GM21723 (cell line): ENCODE results near the gene EPHA8.

Experiments
- ATAC-seq: cut with Tn5 transposase; IDR thresholded peaks from one replicate; pipeline ENCODE4 v1.9.1; 2021; ENCODE audit warnings: mild to moderate bottlenecking, moderate library complexity; ENCODE audit not compliant: unreplicated experiment

The EPHA8 gene

DNA sequence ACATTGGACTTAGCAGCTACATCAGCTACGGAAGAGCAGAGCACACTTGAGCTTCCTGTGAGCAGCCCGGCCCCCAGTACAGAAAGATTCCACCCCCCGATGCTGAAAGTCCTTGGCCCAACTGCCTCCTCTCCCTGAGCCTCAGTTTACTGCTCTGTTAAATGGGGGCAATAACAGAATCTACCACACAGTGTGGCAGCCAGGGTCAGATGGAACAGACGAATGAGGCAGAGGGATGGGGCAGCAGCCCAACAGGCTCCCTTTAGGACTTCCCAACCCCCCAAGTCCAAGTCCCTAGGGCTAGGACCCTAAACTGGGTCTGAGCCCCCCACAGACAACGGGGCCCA, 50.3 kb downstream of the EPHA8 start:
- no peak for ATAC-seq

GRCh38 chr1:22613951-22614350, 50.7 kb downstream of the EPHA8 start:
- no peak for ATAC-seq

DNA sequence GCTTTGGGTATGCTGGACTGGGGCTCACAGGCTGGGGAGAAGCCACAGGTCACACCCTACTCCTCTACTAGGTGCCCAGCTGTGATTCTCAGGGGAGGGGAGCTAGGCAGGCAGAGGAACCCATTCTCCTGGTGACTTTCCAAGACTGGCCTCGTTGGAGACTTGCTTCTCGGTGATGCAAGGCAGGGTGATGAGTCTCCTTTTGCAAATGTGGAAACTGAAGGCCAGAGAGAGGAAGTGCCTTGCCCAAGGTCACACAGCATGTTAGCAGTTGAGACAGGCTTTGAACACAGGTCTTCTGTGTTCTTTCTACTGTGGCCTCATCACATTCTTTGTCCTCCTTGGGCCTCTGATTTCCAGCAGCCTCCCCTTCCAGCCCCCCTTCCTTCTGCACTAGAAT, 52.6 kb downstream of the EPHA8 start:
- ATAC-seq = no peak

- no peak for ATAC-seq
These were observed 53.3 kb downstream of the EPHA8 start for GRCh38 chr1:22616571-22616970.

DNA sequence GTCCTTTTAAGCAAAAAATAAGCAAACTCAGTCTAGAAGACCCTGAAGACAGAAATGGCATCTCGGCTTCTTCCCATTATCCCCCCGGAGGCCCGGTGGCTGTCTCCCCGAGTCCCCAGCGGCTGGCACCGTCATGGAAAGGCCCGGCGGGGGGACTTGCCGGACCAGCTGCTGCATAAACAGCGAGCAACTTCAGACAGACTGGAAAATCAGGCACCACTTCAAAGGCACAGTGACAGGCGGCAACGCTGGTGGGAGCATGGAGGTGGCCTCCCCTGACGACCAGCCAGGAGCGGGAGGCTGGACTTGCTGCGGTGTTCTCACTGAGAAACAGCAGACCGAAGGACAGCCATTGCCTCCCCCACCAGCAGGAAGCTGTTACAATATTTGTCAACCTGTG, 54.8 kb downstream of the EPHA8 start:
- no peak for ATAC-seq

DNA sequence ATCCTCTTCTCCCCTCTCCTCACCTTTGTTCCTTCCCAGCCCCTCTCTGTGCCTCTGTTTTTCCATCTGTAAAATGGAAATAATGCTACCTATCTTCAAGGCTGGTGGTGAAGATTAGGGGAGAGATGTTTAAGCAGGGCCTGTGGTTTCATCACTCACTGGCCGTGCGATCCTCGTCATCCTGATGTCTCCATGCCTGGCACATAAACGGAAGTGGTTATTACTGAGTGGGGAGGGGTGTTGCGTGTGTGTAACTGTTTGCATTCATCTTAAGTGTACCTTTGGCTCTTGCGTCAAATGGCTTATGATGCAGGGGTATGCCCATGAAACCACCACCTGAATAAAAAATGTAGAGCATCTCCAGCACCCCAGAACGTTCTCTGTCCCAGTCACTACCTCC, 56.0 kb downstream of the EPHA8 start:
- no peak for ATAC-seq

DNA sequence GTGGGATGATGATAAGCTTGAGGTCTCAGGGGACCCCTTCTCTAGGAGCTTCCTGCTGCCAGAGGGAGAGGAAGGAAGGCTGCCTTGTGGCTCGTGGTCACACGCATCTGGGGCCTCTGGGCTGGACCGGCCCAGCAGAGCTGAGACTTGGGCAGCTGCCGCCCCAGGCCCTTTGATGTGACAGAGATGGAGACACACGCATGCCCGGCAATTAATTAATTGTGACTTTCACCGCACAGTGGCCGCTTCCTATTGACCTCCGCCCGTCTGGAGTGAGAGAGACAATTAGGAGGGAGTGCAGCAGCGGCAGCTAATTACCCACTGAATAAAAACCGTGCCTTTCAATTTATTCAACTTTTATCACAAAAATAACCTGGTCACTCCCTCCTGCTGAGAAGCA, 56.5 kb downstream of the EPHA8 start:
- no peak for ATAC-seq

GRCh38 chr1:22621761-22622160, 58.5 kb downstream of the EPHA8 start:
- ATAC-seq = no peak

DNA sequence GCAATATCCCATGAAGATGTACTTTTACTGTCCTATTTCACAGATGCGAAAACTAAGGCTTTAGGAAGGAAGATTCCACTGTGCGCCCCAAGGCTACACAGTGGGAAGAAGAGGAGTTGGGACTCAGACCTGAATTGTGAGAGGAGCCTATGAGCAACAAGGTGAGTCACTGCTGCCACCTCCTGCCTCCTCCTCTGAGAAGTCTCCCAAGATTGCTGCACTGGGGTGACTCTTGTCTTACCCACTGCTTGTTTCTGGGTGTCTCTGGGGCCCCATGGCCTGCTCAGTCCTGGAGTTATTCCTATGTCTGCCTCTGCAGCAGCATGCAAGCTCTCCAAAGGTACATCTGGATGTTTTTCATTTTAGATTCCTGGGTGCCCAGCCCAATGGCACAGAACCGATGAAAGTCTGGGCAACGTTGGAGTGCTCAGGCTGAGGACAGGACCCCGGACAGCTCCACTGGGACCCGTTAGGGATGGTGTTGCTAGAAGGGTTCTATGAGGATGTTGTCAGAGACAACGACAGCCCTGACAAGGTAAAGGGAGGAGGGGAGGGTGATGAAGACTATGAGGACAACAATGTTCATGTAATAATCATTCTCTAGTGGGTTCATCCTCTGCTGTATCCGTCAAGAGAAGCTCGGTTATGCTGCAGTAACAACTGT, 62.1 kb downstream of the EPHA8 start:
- no peak for ATAC-seq

- no peak for ATAC-seq
These were observed 63.2 kb downstream of the EPHA8 start for GRCh38 chr1:22626237-22627157.

DNA sequence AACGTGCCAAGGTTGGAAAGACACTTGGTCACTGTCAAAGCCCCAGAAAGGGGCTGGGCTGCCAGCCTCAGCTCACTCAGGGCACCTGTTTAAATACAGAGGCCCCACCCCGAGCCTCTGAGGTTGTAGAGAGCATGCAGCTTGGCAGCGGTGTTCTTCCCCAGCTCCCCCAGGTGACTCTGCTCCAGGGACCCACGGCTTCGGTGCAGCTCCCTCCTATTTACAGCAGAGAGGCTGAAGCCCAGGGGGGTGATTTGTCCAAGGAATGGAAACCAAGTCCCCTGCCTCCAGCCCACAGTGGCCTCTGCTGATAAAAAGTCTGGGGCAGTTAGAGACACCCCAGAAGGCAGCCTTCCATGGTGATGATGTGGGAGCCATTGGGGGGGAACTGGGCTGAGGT, 64.0 kb downstream of the EPHA8 start:
- ATAC-seq = no peak

GRCh38 chr1:22628698-22629444, 65.6 kb downstream of the EPHA8 start:
- no peak for ATAC-seq

- ATAC-seq = no peak
These were observed 66.6 kb downstream of the EPHA8 start for GRCh38 chr1:22629886-22630285.

- no peak for ATAC-seq
These were observed 70.6 kb downstream of the EPHA8 start for GRCh38 chr1:22633697-22634463.

DNA sequence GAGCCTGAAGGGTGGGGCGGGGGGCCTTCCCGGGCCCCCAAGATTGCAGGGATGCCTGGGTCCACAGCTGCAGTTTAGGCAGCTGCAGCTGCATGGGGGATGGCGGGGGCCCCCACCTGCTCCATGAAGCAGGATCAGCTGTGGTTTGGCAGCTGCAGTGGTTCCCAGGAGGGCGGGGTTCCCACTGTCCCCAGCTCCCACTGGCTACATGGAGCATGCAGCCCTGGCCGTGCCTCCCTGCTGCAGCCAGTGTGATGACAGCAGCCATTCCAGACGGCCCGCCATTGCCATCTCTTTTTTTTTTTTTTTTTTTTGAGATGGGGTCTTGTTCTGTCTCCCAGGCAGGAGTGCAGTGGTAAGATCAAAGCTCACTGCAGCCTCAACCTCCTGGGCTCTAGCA, 72.1 kb downstream of the EPHA8 start:
- no peak for ATAC-seq

GRCh38 chr1:22636353-22636752, 73.1 kb downstream of the EPHA8 start, which contains the start of gene C1QA:
Gene C1QA (plus strand): TSS chr1:22636628. CDS start chr1:22637617, 989 bp downstream.
- no peak for ATAC-seq

DNA sequence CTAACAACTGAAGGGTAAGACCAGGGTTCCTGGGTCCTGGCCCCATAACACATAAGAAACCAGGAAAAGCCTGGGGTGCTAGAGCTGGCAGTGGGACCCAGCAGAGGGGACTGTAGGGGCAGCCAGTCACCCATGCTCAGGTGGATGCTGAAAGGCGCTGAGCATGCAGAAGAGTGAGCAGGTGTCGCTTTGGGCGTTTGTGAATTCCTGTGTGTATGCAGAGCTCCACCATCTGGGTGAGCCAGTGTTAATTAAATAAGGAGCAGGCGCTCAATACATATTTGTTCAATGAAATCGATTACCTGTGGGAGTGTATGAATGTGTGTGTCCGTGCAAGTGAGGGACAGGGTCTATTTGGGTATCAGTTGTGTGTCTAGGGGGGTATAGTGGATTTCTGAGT, 73.6 kb downstream of the EPHA8 start:
- ATAC-seq = no peak

DNA sequence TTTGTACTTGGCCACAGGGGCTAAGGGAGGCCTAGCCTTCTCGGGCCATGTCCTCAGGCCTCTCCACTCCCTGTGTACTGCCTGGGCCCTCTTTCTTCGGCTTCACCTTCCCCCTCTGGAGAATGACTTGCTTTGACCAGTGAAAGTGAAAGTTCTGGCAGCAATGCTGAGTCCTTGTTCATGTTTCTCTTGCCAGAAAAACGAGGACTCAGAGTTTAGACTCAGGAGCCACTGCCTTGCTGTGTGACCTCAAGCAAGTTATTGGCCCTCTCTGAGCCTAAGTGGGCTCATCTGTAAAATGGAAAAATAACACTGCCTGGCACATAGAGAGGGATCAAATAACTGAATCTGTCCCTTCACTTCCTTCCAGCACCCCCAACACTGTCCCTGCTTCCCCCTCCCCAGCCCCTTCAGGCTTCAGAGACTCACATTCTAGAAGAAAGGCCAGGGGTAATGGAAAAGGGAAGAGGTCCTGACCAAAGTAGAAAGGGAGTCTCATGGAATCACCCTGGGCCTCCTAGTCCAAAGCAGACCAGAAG, 74.7 kb downstream of the EPHA8 start:
- no peak for ATAC-seq

GRCh38 chr1:22638476-22639234, 75.4 kb downstream of the EPHA8 start:
- no peak for ATAC-seq

DNA sequence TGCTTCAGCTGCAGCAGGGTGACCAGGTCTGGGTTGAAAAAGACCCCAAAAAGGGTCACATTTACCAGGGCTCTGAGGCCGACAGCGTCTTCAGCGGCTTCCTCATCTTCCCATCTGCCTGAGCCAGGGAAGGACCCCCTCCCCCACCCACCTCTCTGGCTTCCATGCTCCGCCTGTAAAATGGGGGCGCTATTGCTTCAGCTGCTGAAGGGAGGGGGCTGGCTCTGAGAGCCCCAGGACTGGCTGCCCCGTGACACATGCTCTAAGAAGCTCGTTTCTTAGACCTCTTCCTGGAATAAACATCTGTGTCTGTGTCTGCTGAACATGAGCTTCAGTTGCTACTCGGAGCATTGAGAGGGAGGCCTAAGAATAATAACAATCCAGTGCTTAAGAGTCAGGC, 76.0 kb downstream of the EPHA8 start:
- ATAC-seq = no peak
